ENCODE results near the gene GALNTL6. TPM values are rescaled to one million over a fixed set of nuclear protein-coding genes. Genes with fewer than 3 reads are reported as not detected.

Gene GALNTL6
- total and polyA plus RNA-seq, 2 donors (not counting 3 experiments of a cell fraction or from before 2014, with no cell fraction given) = not detected

- no peak overlapping the region for H3K4me2 ChIP-seq (ENCODE audit: insufficient read depth, low read length)
- no peak for TF ChIP-seq JUN (IDR thresholded peaks at IDR 0.05; ENCODE audit: borderline replicate concordance, insufficient read depth, insufficient read length, low read depth)
- TF ChIP-seq GATA2 (IDR thresholded peaks at IDR 0.05; ENCODE audit: insufficient read depth, insufficient read length, low read depth, low read length) = no peak
- TF ChIP-seq POLR2AphosphoS5 (IDR thresholded peaks at IDR 0.05; ENCODE audit: insufficient read depth, low read depth, low read length) = no peak
- TF ChIP-seq CTCF (IDR thresholded peaks at IDR 0.05; ENCODE audit: extremely low read depth in 1 of 2, insufficient read depth in 1 of 2, low read depth in 1 of 2, low read length in 2 of 2) = no peak
- TF ChIP-seq POLR2A (IDR thresholded peaks at IDR 0.05; ENCODE audit: low read depth, low read length) = no peak
- TF ChIP-seq EZH2 (IDR thresholded peaks at IDR 0.05; ENCODE audit: borderline replicate concordance, low read depth, low read length, severe bottlenecking) = no peak
- no peak for TF ChIP-seq MYC (IDR thresholded peaks at IDR 0.05; ENCODE audit: low read depth, low read length)
- no peak for TF ChIP-seq FOS (IDR thresholded peaks at IDR 0.05; ENCODE audit: borderline replicate concordance, insufficient read depth, low read length)
- TF ChIP-seq MAX (IDR thresholded peaks at IDR 0.05; ENCODE audit: insufficient read depth, insufficient read length) = no peak
- FAIRE-seq (no peak), DNase-seq (ENCODE audit: low read depth, low spot score) (no peak)
- H3K9me1 ChIP-seq (replicated peaks; ENCODE audit: control insufficient read depth, extremely low read depth, insufficient read depth, low read length) = no peaks in the 10 kb centered on the region
- H3K9me3 ChIP-seq (replicated peaks; ENCODE audit: control insufficient read depth, insufficient read depth, low read length) = no peaks in the 10 kb centered on the region
- no peaks in the 10 kb centered on the region for H3K79me2 ChIP-seq (ENCODE audit: control insufficient read depth, insufficient read depth, low read length)
- no peak overlapping the region for H3K9ac ChIP-seq (replicated peaks; ENCODE audit: extremely low read depth, insufficient read depth, low read length)
- no peaks in the 10 kb centered on the region for H3K36me3 ChIP-seq (ENCODE audit: control insufficient read depth in 2 of 2, extremely low read depth in 1 of 2, insufficient read depth in 2 of 2, low read length in 2 of 2)
- no peak overlapping the region for H3K27ac ChIP-seq (ENCODE audit: insufficient read depth, low read depth, low read length)
- no TSS peak for BruUV-seq (replicated peaks)
- ChIA-PET POLR2A (no interaction called here), CTCF (no interaction called here)
- no peaks in the 10 kb centered on the region for H3K27me3 ChIP-seq (ENCODE audit: control insufficient read depth in 2 of 2, insufficient read depth in 2 of 2, low read length in 2 of 2)
- H4K20me1 ChIP-seq (replicated peaks; ENCODE audit: control insufficient read depth, extremely low read depth, insufficient read depth, low read length) = no peaks in the 10 kb centered on the region
- H3K4me1 ChIP-seq (ENCODE audit: control insufficient read depth, extremely low read depth, insufficient read depth, low read length) = no peaks in the 10 kb centered on the region
- H2AFZ ChIP-seq (ENCODE audit: low read depth, low read length) = no peak overlapping the region
- no peak overlapping the region for H3K4me3 ChIP-seq (replicated peaks in 1 of 3; ENCODE audit: insufficient read depth in 1 of 3, low read depth in 1 of 3, low read length in 3 of 3)
- dilution Hi-C loops (cut with MboI; ENCODE audit: extremely low pct_ligation_motif_present, low sequenced_read_pairs) (no loop called here), intact Hi-C loops (cut with micrococcal nuclease) (no loop called here)
Observed at GRCh38 chr4:172857026-172857425, 1043.8 kb downstream of the GALNTL6 start.

Data from endothelial cell of umbilical vein (primary cell).